IMR-90 (cell line): ENCODE data around the gene TAS2R10. TPM values are rescaled to one million over a fixed set of nuclear protein-coding genes. Genes with fewer than 3 reads are reported as not detected.

Experiments
- ATAC-seq: fragments of 200-7000 bp; cut with Tn5 transposase; 2 replicates; pipeline ENCODE4 v1.9.1; 2020; ENCODE audit warnings: low read depth, mild to moderate bottlenecking, moderate library complexity
- BruUV-seq: library from RNA; stranded (reverse); fragments of 400-500 nt; replicated peaks from 2 replicates; lab custom pipeline; 2021; lab: Mats Ljungman, UMichigan
- CTCF ChIA-PET: fragments of 300-600 bp; formaldehyde crosslinking; extraction: SDS; loops from one replicate; lab custom pipeline; 2021; ENCODE audit warnings: antibody characterized with exemption; lab: Yijun Ruan, JAX
- POLR2A ChIA-PET: fragments of 300-600 bp; sonication (Branson Sonifier 250); formaldehyde crosslinking; loops from one replicate; lab custom pipeline; 2022; ENCODE audit warnings: antibody characterized with exemption; ENCODE audit not compliant: unreplicated experiment; lab: Charles Lee
- DNase-seq: peaks from one replicate; pipeline ENCODE4 v3.0.0; 2013
- H2AFZ ChIP-seq: replicated peaks from 2 replicates; pipeline ENCODE3; 2013; ENCODE audit warnings: low read length, mild to moderate bottlenecking; ENCODE audit not compliant: poor library complexity
- H2AK5ac ChIP-seq: 2 replicates; pipeline ENCODE4 v1.6.1; 2013; ENCODE audit warnings: low read depth, low read length, inconsistent platforms
- H2AK9ac ChIP-seq: replicated peaks from 2 replicates; pipeline ENCODE3; 2013; ENCODE audit warnings: mild to moderate bottlenecking, low read depth, low read length, moderate library complexity; ENCODE audit not compliant: poor library complexity
- H2BK120ac ChIP-seq: 2 replicates; pipeline ENCODE4 v1.6.1; 2013; ENCODE audit warnings: low read depth, low read length, inconsistent platforms
- H2BK15ac ChIP-seq: 3 replicates; pipeline ENCODE4 v1.6.1; 2013; ENCODE audit warnings: low read depth, low read length, inconsistent platforms
- H2BK20ac ChIP-seq: 2 replicates; pipeline ENCODE4 v1.6.1; 2013; ENCODE audit warnings: low read depth, mild to moderate bottlenecking, inconsistent platforms, low read length, moderate library complexity
- H2BK5ac ChIP-seq: 2 replicates; pipeline ENCODE4 v1.6.1; 2013; ENCODE audit warnings: mild to moderate bottlenecking, low read depth, low read length, inconsistent platforms; ENCODE audit not compliant: poor library complexity, severe bottlenecking
- H3K14ac ChIP-seq: replicated peaks from 2 replicates; pipeline ENCODE4 v1.6.1; 2013; ENCODE audit warnings: low read depth, low read length, inconsistent platforms
- H3K18ac ChIP-seq: 2 replicates; pipeline ENCODE4 v1.6.1; 2013; ENCODE audit warnings: low read depth, low read length, control low read depth
- H3K23ac ChIP-seq: 2 replicates; pipeline ENCODE4 v1.6.1; 2013; ENCODE audit warnings: low read depth, low read length, inconsistent platforms
- H3K27ac ChIP-seq: 2 replicates; pipeline ENCODE4 v1.5.1; 2013; ENCODE audit warnings: mild to moderate bottlenecking, control low read depth, low read length; ENCODE audit not compliant: insufficient read depth
- H3K27me3 ChIP-seq: 2 replicates; pipeline ENCODE4 v1.6.1; 2013; ENCODE audit warnings: low read length; ENCODE audit not compliant: control insufficient read depth, insufficient read depth
- H3K36me3 ChIP-seq: 2 replicates; pipeline ENCODE4 v1.6.1; 2013; ENCODE audit warnings: low read length, mixed read lengths; ENCODE audit not compliant: control insufficient read depth, insufficient read depth
- H3K4ac ChIP-seq: 2 replicates; pipeline ENCODE4 v1.6.1; 2013; ENCODE audit warnings: low read depth, low read length, inconsistent platforms
- H3K4me1 ChIP-seq: 2 replicates; pipeline ENCODE4 v1.6.1; 2013; ENCODE audit warnings: low read length, mixed read lengths; ENCODE audit not compliant: control insufficient read depth, insufficient read depth
- H3K4me2 ChIP-seq: 2 replicates; pipeline ENCODE4 v1.6.1; 2013; ENCODE audit warnings: low read depth, mild to moderate bottlenecking, control low read depth, low read length, moderate library complexity
- H3K4me3 ChIP-seq: 2 replicates; pipeline ENCODE4 v1.5.1; 2013; ENCODE audit warnings: low read depth, mild to moderate bottlenecking, control low read depth, low read length, moderate library complexity; ENCODE audit not compliant: insufficient read depth
- H3K56ac ChIP-seq: 2 replicates; pipeline ENCODE4 v1.6.1; 2013; ENCODE audit warnings: low read length, inconsistent platforms; ENCODE audit not compliant: insufficient read depth; ENCODE audit errors: extremely low read depth
- H3K79me1 ChIP-seq, 2 experiments: 2 replicates each; pipeline ENCODE4 v1.6.1; 2013; ENCODE audit warnings: low read length in 2 of 2, inconsistent platforms in 1 of 2, low read depth in 1 of 2
- H3K9ac ChIP-seq: 2 replicates; pipeline ENCODE4 v1.6.1; 2013; ENCODE audit warnings: low read depth, low read length, control low read depth
- H3K9me1 ChIP-seq: 2 replicates; pipeline ENCODE4 v1.6.1; 2013; ENCODE audit warnings: low read length, inconsistent platforms; ENCODE audit not compliant: insufficient read depth
- H3K9me3 ChIP-seq: 2 replicates; pipeline ENCODE4 v1.6.1; 2013; ENCODE audit warnings: low read length; ENCODE audit not compliant: control insufficient read depth, insufficient read depth
- H4K20me1 ChIP-seq: 2 replicates; pipeline ENCODE4 v1.6.1; 2013; ENCODE audit warnings: low read length, inconsistent platforms; ENCODE audit not compliant: insufficient read depth
- H4K5ac ChIP-seq: 2 replicates; pipeline ENCODE4 v1.6.1; 2013; ENCODE audit warnings: mild to moderate bottlenecking, low read depth, low read length, control low read depth
- H4K8ac ChIP-seq, 2 experiments: 2 replicates each; pipeline ENCODE4 v1.6.1; 2013; ENCODE audit warnings: low read depth in 2 of 2, low read length in 2 of 2, control low read depth in 1 of 2, inconsistent platforms in 1 of 2
- H4K91ac ChIP-seq: 2 replicates; pipeline ENCODE4 v1.6.1; 2013; ENCODE audit warnings: low read depth, low read length, inconsistent platforms; ENCODE audit not compliant: insufficient read depth
- FOS ChIP-seq: fragments of 150-350 bp; IDR thresholded peaks from 2 replicates; pipeline ENCODE4 v1.6.1; 2016; ENCODE audit warnings: low read depth, low read length
- MAZ ChIP-seq: IDR thresholded peaks from 2 replicates; pipeline ENCODE4 v1.6.1; 2012; ENCODE audit warnings: low read depth, mild to moderate bottlenecking, low read length, improper control_type of control experiment, moderate library complexity, borderline replicate concordance
- NFE2L2 ChIP-seq: fragments of 150-350 bp; IDR thresholded peaks from 2 replicates; pipeline ENCODE4 v1.6.1; 2016; ENCODE audit warnings: low read depth, mild to moderate bottlenecking, low read length
- RFX5 ChIP-seq: IDR thresholded peaks from 2 replicates; pipeline ENCODE4 v1.8.0; 2012; ENCODE audit warnings: low read depth, mild to moderate bottlenecking, low read length, moderate library complexity
- SMC3 ChIP-seq: fragments of 150-350 bp; IDR thresholded peaks from 2 replicates; pipeline ENCODE4 v1.6.1; 2016; ENCODE audit warnings: low read depth, mild to moderate bottlenecking, antibody characterized with exemption, low read length, moderate library complexity
- WGBS, 2 experiments: methylation state at CpG; one replicate each; pipeline versions ENCODE4 v1.1.5 to v1.1.7; 2013; ENCODE audit warnings: missing lambda C conversion rate in 2 of 2; ENCODE audit not compliant: insufficient read length in 1 of 2; ENCODE audit errors: extremely low coverage in 2 of 2; 5-methylcytosine and 5-hydroxymethylcytosine counted together
- dilution Hi-C: fragments of 300-500 bp; cut with HindIII; formaldehyde crosslinking; loops from one replicate; pipeline ENCODE4 v1.14.3; 2018; ENCODE audit warnings: low sequenced_read_pairs; ENCODE audit not compliant: unreplicated experiment
- in situ Hi-C: fragments of 300-500 bp; cut with MboI; formaldehyde crosslinking; loops from 3 replicates; pipeline ENCODE4 v1.14.3; 2019; ENCODE audit warnings: low sequenced_read_pairs, inconsistent platforms, mixed read lengths
- intact Hi-C: fragments of 100-400 bp; cut with micrococcal nuclease; formaldehyde crosslinking; loops from 2 replicates; pipeline ENCODE4 v1.10.0; 2022
- polyA plus RNA-seq, 3 experiments: library from polyadenylated mRNA; depleted of rRNA; stranded (reverse); fragments of >200 nt; gene quantifications; 2 replicates each; pipeline ENCODE4 v1.2.3, GENCODE V29; 2012; ENCODE audit warnings: low replicate concordance in 1 of 3
- total RNA-seq: library from RNA; depleted of rRNA; stranded (reverse); fragments of >200 nt; gene quantifications from 2 replicates; pipeline ENCODE4 v1.2.3, GENCODE V29; 2012
- TF ChIP-seq, protein P1 (sequence below): fragments of 150-350 bp; IDR thresholded peaks from 2 replicates; pipeline ENCODE4 v1.6.1; 2017; ENCODE audit warnings: mild to moderate bottlenecking, antibody characterized with exemption, low read length, low read depth

The TAS2R10 gene
- total and polyA plus RNA-seq, 2 of the 4 experiments (the other 2 are of a cell fraction): 0.07 to 0.36 TPM

DNA sequence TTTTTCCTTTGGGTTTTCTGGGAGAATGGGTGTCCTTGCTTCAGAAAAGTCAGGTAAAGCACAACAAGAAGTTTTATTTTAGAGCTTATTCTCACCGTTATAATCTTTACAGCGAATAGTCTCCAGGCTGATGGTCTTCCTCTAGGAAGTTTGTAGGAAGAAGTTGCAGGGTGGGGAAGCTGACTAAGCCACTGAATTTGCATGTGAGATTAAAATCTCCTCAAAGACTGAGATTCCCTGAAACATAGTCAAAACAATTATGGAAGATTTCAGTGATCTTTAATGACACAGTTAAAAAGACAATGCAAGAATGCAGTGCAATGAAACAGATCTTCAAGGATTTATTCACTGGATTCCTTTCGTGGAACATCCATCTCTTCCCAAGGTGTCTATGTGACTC is 1.2 kb downstream of the TAS2R10 start:
- ChIA-PET POLR2A (no interaction called here), CTCF (no interaction called here)
- in situ Hi-C loops: no loop called here
- H3K56ac ChIP-seq: no peak overlapping the region
- H3K27me3 ChIP-seq: no peaks in the 10 kb centered on the region
- no peak overlapping the region for H2AK5ac ChIP-seq
- no TSS peak for BruUV-seq
- H2AFZ ChIP-seq: no peak overlapping the region
- no peaks in the 10 kb centered on the region for H4K20me1 ChIP-seq
- H4K8ac ChIP-seq: no peak overlapping the region
- H4K5ac ChIP-seq: no peak overlapping the region
- H2BK20ac ChIP-seq: no peak overlapping the region
- H3K4me1 ChIP-seq: no peaks in the 10 kb centered on the region
- no peak overlapping the region for H4K91ac ChIP-seq
- no peak overlapping the region for H3K27ac ChIP-seq
- H3K18ac ChIP-seq: no peak overlapping the region
- no peaks in the 10 kb centered on the region for H3K36me3 ChIP-seq
- H3K4me3 ChIP-seq: no peak overlapping the region
- intact Hi-C loops: no loop called here
- H2BK5ac ChIP-seq: no peak overlapping the region
- TF ChIP-seq FOS (no peak), SMC3 (no peak), MAZ (no peak), NFE2L2 (no peak), RFX5 (no peak)
- TF ChIP-seq, protein P1, sequence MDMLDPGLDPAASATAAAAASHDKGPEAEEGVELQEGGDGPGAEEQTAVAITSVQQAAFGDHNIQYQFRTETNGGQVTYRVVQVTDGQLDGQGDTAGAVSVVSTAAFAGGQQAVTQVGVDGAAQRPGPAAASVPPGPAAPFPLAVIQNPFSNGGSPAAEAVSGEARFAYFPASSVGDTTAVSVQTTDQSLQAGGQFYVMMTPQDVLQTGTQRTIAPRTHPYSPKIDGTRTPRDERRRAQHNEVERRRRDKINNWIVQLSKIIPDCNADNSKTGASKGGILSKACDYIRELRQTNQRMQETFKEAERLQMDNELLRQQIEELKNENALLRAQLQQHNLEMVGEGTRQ: no peak
- no peak for ATAC-seq
- no peaks in the 10 kb centered on the region for H3K9me3 ChIP-seq
- WGBS, 2 experiments: no CpG with 5 or more reads among the region's 3 CpGs
- H2BK120ac ChIP-seq: no peak overlapping the region
- H3K4me2 ChIP-seq: no peak overlapping the region
- no peak overlapping the region for H2AK9ac ChIP-seq
- no peak overlapping the region for H3K9ac ChIP-seq
- H3K14ac ChIP-seq: no peak overlapping the region
- no peak overlapping the region for H2BK15ac ChIP-seq
- H3K4ac ChIP-seq: no peak overlapping the region
- no peak overlapping the region for H3K23ac ChIP-seq
- H3K9me1 ChIP-seq: no peaks in the 10 kb centered on the region
- dilution Hi-C loops: no loop called here
- no peaks in the 10 kb centered on the region for H3K79me1 ChIP-seq
- no peak for DNase-seq
